Calu3 (cell line): Measurements from ENCODE around the gene NOL4L. TPM values are rescaled to one million over a fixed set of nuclear protein-coding genes. Genes with fewer than 3 reads are reported as not detected.

ENCODE experiments used
- BruUV-seq: library from RNA; stranded (reverse); fragments of 400-500 nt; replicated peaks from 2 replicates; lab custom pipeline; 2021; lab: Mats Ljungman, UMichigan
- CTCF ChIA-PET: fragments of 300-600 bp; sonication (Branson Sonifier 250); formaldehyde crosslinking; loops from one replicate; lab custom pipeline; 2022; ENCODE audit warnings: antibody characterized with exemption; lab: Charles Lee
- DNase-seq: peaks from one replicate; pipeline ENCODE4 v3.0.0; 2022
- H3K27ac Mint-ChIP-seq: one replicate; pipeline ENCODE4 v1.8.0; 2022; ENCODE audit warnings: mixed read lengths; ENCODE audit not compliant: unreplicated experiment
- H3K27me3 Mint-ChIP-seq: one replicate; pipeline ENCODE4 v1.8.0; 2022; ENCODE audit warnings: mixed read lengths; ENCODE audit not compliant: unreplicated experiment
- H3K36me3 Mint-ChIP-seq: one replicate; pipeline ENCODE4 v1.8.0; 2022; ENCODE audit warnings: mild to moderate bottlenecking, moderate library complexity, mixed read lengths; ENCODE audit not compliant: insufficient read depth, unreplicated experiment
- H3K4me1 Mint-ChIP-seq: one replicate; pipeline ENCODE4 v1.8.0; 2022; ENCODE audit warnings: mild to moderate bottlenecking, low read depth, mixed read lengths; ENCODE audit not compliant: unreplicated experiment
- H3K4me3 Mint-ChIP-seq: one replicate; pipeline ENCODE4 v1.8.0; 2022; ENCODE audit warnings: mild to moderate bottlenecking, low read depth, moderate library complexity, mixed read lengths; ENCODE audit not compliant: unreplicated experiment
- H3K9me3 Mint-ChIP-seq: one replicate; pipeline ENCODE4 v1.8.0; 2022; ENCODE audit warnings: low read depth, mixed read lengths; ENCODE audit not compliant: unreplicated experiment
- intact Hi-C: fragments of 100-400 bp; cut with micrococcal nuclease; formaldehyde crosslinking; loops from one replicate; pipeline ENCODE4 v1.10.0; 2022; ENCODE audit not compliant: unreplicated experiment
- total RNA-seq: library from RNA; stranded (reverse); gene quantifications from 2 replicates; pipeline ENCODE4 v1.2.3, GENCODE V29; 2022
- TF ChIP-seq, protein P1 (sequence below): fragments of 200-600 bp; IDR thresholded peaks from one replicate; pipeline ENCODE4 v1.8.0; 2022; ENCODE audit warnings: antibody characterized with exemption; ENCODE audit not compliant: unreplicated experiment

NOL4L gene
- total RNA-seq, 1 experiment from 2014 or later = 46.9 TPM

- CTCF ChIA-PET = interaction anchor here (2.2 kb wide), 1 partner anchor 8 kb away, joined by 19 read pairs; no protein-coding TSS in a partner anchor
- no TSS peak for BruUV-seq
- Mint-ChIP-seq H3K36me3 (peaks cover 64% of the 10 kb centered on the region), H3K27ac (peak overlapping the region; percentile 83), H3K4me3 (peak overlapping the region; percentile 79), H3K9me3 (no peaks in the 10 kb centered on the region), H3K27me3 (no peaks in the 10 kb centered on the region), H3K4me1 (peaks cover 67% of the 10 kb centered on the region)
- TF ChIP-seq, protein P1, sequence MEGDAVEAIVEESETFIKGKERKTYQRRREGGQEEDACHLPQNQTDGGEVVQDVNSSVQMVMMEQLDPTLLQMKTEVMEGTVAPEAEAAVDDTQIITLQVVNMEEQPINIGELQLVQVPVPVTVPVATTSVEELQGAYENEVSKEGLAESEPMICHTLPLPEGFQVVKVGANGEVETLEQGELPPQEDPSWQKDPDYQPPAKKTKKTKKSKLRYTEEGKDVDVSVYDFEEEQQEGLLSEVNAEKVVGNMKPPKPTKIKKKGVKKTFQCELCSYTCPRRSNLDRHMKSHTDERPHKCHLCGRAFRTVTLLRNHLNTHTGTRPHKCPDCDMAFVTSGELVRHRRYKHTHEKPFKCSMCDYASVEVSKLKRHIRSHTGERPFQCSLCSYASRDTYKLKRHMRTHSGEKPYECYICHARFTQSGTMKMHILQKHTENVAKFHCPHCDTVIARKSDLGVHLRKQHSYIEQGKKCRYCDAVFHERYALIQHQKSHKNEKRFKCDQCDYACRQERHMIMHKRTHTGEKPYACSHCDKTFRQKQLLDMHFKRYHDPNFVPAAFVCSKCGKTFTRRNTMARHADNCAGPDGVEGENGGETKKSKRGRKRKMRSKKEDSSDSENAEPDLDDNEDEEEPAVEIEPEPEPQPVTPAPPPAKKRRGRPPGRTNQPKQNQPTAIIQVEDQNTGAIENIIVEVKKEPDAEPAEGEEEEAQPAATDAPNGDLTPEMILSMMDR = no peak
- intact Hi-C loops = no loop called here
- DNase-seq = peak; percentile 37
These were observed 111.7 kb downstream of the NOL4L start for GRCh38 chr20:32473231-32474008.

GRCh38 chr20:32472581-32473207, 112.4 kb downstream of the NOL4L start:
- Mint-ChIP-seq H3K27ac (no peak overlapping the region), H3K27me3 (no peaks in the 10 kb centered on the region), H3K36me3 (peaks cover 71% of the 10 kb centered on the region), H3K4me1 (peaks cover 63% of the 10 kb centered on the region), H3K4me3 (peak overlapping the region; percentile 79), H3K9me3 (no peaks in the 10 kb centered on the region)
- intact Hi-C loops = no loop called here
- BruUV-seq = no TSS peak
- CTCF ChIA-PET = no interaction called here
- TF ChIP-seq, protein P1 = no peak
- DNase-seq = no peak

- Mint-ChIP-seq H3K36me3 (peaks cover 79% of the 10 kb centered on the region), H3K27me3 (no peaks in the 10 kb centered on the region), H3K9me3 (no peaks in the 10 kb centered on the region), H3K27ac (no peak overlapping the region), H3K4me3 (no peak overlapping the region), H3K4me1 (peaks cover 63% of the 10 kb centered on the region)
- TF ChIP-seq, protein P1 = no peak
- BruUV-seq = no TSS peak
- CTCF ChIA-PET = no interaction called here
- intact Hi-C loops = no loop called here
- no peak for DNase-seq
These were observed 114.2 kb downstream of the NOL4L start for GRCh38 chr20:32470940-32471339.

- DNase-seq = peak; percentile 63
- no TSS peak for BruUV-seq
- no peaks in the 10 kb centered on the region for H3K9me3 Mint-ChIP-seq
- CTCF ChIA-PET = no interaction called here
- intact Hi-C loops = no loop called here
- peak overlapping the region; percentile 14 for H3K27ac Mint-ChIP-seq
- TF ChIP-seq, protein P1 = peak; percentile 40
- peaks cover 63% of the 10 kb centered on the region for H3K4me1 Mint-ChIP-seq
- no peaks in the 10 kb centered on the region for H3K27me3 Mint-ChIP-seq
- peaks cover 80% of the 10 kb centered on the region for H3K36me3 Mint-ChIP-seq
- H3K4me3 Mint-ChIP-seq = no peak overlapping the region
These were observed 114.9 kb downstream of the NOL4L start for GRCh38 chr20:32470025-32470861.
